ENCODE data around the gene STK33.

STK33 gene

GRCh38 chr11:8440649-8441048 is 153.4 kb downstream of the STK33 start:
- Mint-ChIP-seq H3K36me3 (no peaks in the 10 kb centered on the region), H3K9me3 (no peaks in the 10 kb centered on the region), H3K4me3 (no peak overlapping the region), H3K27ac (no peak overlapping the region), H3K27me3 (peaks cover 10% of the 10 kb centered on the region), H3K4me1 (no peaks in the 10 kb centered on the region)

DNA sequence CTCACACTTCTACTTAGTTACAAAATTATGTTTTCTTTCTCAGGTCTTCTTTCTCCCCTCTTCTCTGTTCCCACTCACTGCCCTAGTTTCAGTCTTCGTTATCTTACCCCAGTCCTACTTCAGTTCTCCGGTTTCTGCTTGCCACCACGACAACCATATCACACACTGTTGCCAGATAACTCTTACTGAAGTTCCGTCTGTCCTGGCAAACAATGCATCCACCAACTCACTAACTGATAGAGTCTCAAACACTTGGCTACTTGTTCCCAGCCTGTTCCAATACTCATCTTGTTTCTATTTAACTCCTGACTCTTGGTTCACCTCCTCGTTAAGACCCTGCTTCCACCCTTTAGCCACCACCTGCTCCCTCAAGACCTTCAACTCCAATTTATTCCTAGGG is 164.5 kb downstream of the STK33 start:
- peaks cover 2% of the 10 kb centered on the region for H3K27me3 Mint-ChIP-seq
- no peak overlapping the region for H3K27ac Mint-ChIP-seq
- no peaks in the 10 kb centered on the region for H3K36me3 Mint-ChIP-seq
- H3K9me3 Mint-ChIP-seq: no peaks in the 10 kb centered on the region
- no peak overlapping the region for H3K4me3 Mint-ChIP-seq
- H3K4me1 Mint-ChIP-seq: no peaks in the 10 kb centered on the region

- H3K27me3 Mint-ChIP-seq: peaks cover 2% of the 10 kb centered on the region
- no peaks in the 10 kb centered on the region for H3K9me3 Mint-ChIP-seq
- no peak overlapping the region for H3K4me3 Mint-ChIP-seq
- no peaks in the 10 kb centered on the region for H3K36me3 Mint-ChIP-seq
- H3K27ac Mint-ChIP-seq: no peak overlapping the region
- H3K4me1 Mint-ChIP-seq: no peaks in the 10 kb centered on the region
Observed at GRCh38 chr11:8426076-8426475, 168.0 kb downstream of the STK33 start.

- Mint-ChIP-seq H3K4me1 (no peaks in the 10 kb centered on the region), H3K36me3 (no peaks in the 10 kb centered on the region), H3K4me3 (no peak overlapping the region), H3K27ac (no peak overlapping the region), H3K27me3 (peaks cover 8% of the 10 kb centered on the region), H3K9me3 (no peaks in the 10 kb centered on the region)
Observed at GRCh38 chr11:8415195-8415594, 178.8 kb downstream of the STK33 start.

GRCh38 chr11:8408151-8408941 is 185.7 kb downstream of the STK33 start:
- no peaks in the 10 kb centered on the region for H3K36me3 Mint-ChIP-seq
- H3K27ac Mint-ChIP-seq: no peak overlapping the region
- H3K9me3 Mint-ChIP-seq: no peaks in the 10 kb centered on the region
- no peaks in the 10 kb centered on the region for H3K4me1 Mint-ChIP-seq
- H3K4me3 Mint-ChIP-seq: no peak overlapping the region
- peaks cover under 1% of the 10 kb centered on the region for H3K27me3 Mint-ChIP-seq

DNA sequence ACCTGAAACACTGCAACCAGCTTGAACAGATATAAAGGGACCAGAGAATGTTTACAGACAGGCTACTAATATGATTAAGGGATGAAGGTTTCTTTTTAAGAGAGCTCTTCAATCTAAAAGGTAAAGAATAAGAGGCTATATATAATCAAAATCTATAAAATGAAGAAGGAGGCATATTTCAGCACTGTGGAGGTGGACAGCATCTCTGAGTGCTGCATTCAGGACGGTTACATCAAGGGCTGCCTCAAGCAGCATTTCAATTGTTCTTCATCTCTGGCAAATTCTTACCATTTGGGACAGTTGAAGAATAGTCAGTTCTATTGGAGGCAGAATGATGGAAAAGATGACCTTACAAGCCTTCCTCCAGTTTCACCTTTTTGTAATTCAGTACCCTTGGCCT is 190.7 kb downstream of the STK33 start:
- Mint-ChIP-seq H3K4me1 (no peaks in the 10 kb centered on the region), H3K27me3 (no peaks in the 10 kb centered on the region), H3K36me3 (no peaks in the 10 kb centered on the region), H3K4me3 (no peak overlapping the region), H3K9me3 (peaks cover 7% of the 10 kb centered on the region), H3K27ac (no peak overlapping the region)

DNA sequence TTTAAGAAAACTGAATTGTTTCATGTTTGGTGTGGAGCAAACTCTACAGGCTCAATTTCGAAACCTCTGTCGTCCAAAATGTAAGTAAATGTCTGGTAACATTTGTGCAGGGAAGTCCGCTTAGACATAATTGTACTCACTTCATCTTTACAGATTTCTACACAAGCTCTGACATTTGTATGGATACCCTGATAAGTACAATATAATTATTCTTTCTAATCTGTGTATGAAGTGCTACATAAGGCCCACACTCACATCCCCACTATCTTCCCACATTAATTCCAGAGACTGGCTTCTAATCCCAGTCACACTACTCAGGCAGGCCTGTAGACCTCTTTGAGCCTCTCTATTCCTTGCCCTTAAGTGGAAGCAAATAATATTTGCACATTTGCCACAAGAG is 201.1 kb downstream of the STK33 start:
- H3K9me3 Mint-ChIP-seq: no peaks in the 10 kb centered on the region
- H3K27me3 Mint-ChIP-seq: peaks cover 4% of the 10 kb centered on the region
- no peak overlapping the region for H3K4me3 Mint-ChIP-seq
- no peaks in the 10 kb centered on the region for H3K4me1 Mint-ChIP-seq
- H3K36me3 Mint-ChIP-seq: no peaks in the 10 kb centered on the region
- H3K27ac Mint-ChIP-seq: no peak overlapping the region

GRCh38 chr11:8392166-8392565 is 201.9 kb downstream of the STK33 start:
- Mint-ChIP-seq H3K9me3 (no peaks in the 10 kb centered on the region), H3K27me3 (peaks cover 4% of the 10 kb centered on the region), H3K27ac (no peak overlapping the region), H3K4me1 (no peaks in the 10 kb centered on the region), H3K4me3 (no peak overlapping the region), H3K36me3 (no peaks in the 10 kb centered on the region)

GRCh38 chr11:8390851-8391612 is 203.0 kb downstream of the STK33 start:
- Mint-ChIP-seq H3K36me3 (no peaks in the 10 kb centered on the region), H3K4me1 (no peaks in the 10 kb centered on the region)

GRCh38 chr11:8389029-8389996 is 204.7 kb downstream of the STK33 start:
- Mint-ChIP-seq H3K4me1 (no peaks in the 10 kb centered on the region), H3K27me3 (peaks cover 4% of the 10 kb centered on the region)

More at GRCh38 chr11:8390851-8391612, 203.0 kb downstream of the STK33 start:
- Mint-ChIP-seq H3K27me3 (peaks cover 4% of the 10 kb centered on the region), H3K9me3 (no peaks in the 10 kb centered on the region), H3K27ac (no peak overlapping the region), H3K4me3 (no peak overlapping the region)

GRCh38 chr11:8387693-8388092 is 206.3 kb downstream of the STK33 start:
- Mint-ChIP-seq H3K36me3 (no peaks in the 10 kb centered on the region), H3K4me1 (no peaks in the 10 kb centered on the region), H3K27me3 (no peaks in the 10 kb centered on the region), H3K4me3 (no peak overlapping the region), H3K9me3 (no peaks in the 10 kb centered on the region), H3K27ac (no peak overlapping the region)

More at GRCh38 chr11:8389029-8389996, 204.7 kb downstream of the STK33 start:
- H3K36me3 Mint-ChIP-seq: no peaks in the 10 kb centered on the region
- H3K4me3 Mint-ChIP-seq: no peak overlapping the region
- H3K9me3 Mint-ChIP-seq: no peaks in the 10 kb centered on the region
- H3K27ac Mint-ChIP-seq: no peak overlapping the region

DNA sequence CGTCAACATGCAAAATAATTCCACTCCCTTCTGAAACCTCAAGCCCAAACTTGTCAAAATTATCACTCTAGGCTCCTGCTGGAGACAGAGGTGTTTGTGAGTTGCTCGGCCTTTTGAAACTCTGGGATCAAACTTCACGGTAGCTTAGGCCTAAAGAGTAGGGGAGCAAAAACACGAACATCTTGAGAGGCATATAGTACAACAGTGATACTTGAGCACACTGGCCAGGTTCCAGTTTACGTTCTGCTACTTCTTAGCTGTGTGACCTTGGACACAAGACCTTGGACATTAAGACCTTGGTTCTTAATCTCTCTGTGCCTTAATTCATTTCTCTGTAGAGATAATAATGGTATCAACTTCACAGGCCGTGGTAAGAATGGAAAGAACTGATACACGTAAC is 206.9 kb downstream of the STK33 start:
- no peaks in the 10 kb centered on the region for H3K9me3 Mint-ChIP-seq
- no peaks in the 10 kb centered on the region for H3K27me3 Mint-ChIP-seq
- no peak overlapping the region for H3K4me3 Mint-ChIP-seq
- no peaks in the 10 kb centered on the region for H3K36me3 Mint-ChIP-seq
- H3K4me1 Mint-ChIP-seq: no peaks in the 10 kb centered on the region
- H3K27ac Mint-ChIP-seq: no peak overlapping the region

DNA sequence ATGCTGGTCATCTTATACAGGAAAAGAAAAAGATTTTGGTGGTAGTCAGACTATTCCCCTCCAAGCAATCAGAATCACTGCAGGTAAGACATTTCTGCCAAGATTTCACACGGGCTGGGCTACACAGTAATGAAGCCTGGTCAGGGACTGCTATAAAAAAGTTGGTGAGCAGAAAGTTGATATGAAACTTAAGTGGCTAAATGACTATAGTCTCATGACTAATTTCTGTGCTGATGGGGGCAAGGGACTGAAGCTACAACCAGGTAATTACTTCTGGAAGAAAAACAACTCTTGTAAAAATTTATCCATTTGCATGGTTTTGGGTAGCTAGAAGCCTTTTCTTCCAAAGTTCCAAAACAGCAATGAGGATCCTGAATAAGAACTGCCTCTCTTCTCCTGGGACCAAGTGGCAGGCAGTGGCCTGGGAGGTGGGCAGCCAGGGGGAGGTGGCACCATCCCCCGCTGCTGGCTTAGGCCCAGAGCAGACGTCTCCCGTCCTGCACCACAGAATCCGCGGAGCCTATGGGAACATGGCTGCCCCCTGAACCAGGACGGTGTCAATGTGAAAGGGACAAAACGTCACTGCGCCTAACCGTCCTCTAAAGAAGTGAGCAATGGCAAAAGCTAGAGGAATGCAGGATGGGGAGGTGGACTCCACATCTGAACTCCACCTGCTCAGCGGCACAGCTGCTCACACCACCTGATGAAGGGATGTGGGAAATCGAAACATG is 207.7 kb downstream of the STK33 start:
- no peaks in the 10 kb centered on the region for H3K36me3 Mint-ChIP-seq
- no peaks in the 10 kb centered on the region for H3K9me3 Mint-ChIP-seq
- no peak overlapping the region for H3K27ac Mint-ChIP-seq
- no peak overlapping the region for H3K4me3 Mint-ChIP-seq
- H3K4me1 Mint-ChIP-seq: no peaks in the 10 kb centered on the region
- H3K27me3 Mint-ChIP-seq: no peaks in the 10 kb centered on the region

- Mint-ChIP-seq H3K4me1 (no peaks in the 10 kb centered on the region), H3K27me3 (peaks cover 2% of the 10 kb centered on the region), H3K27ac (no peak overlapping the region), H3K9me3 (no peaks in the 10 kb centered on the region), H3K36me3 (no peaks in the 10 kb centered on the region), H3K4me3 (no peak overlapping the region)
Observed at GRCh38 chr11:8384199-8384821, 209.7 kb downstream of the STK33 start.

Data from activated naive CD4-positive, alpha-beta T cell treated with anti-CD3 and anti-CD28 coated beads, Interleukin-2, amount 50 U/mL, for 24 hours (primary cell).